Stimulated activated CD4-positive, alpha-beta T cell treated with anti-CD3 and anti-CD28 coated beads, Interleukin-2, amount 100 ng/mL, for 48 hours (primary cell): Measurements from ENCODE around the gene PIK3C2B.
"Not testable (repeated sequence)": the region's sequence is repeated elsewhere in the genome, so short reads cannot be mapped to it uniquely, and the experiment has no call there.

Experiments used
- DNase-seq, 2 donors: peaks; one replicate each; pipeline ENCODE4 v3.0.0-alpha.2; 2020

Gene PIK3C2B, protein sequence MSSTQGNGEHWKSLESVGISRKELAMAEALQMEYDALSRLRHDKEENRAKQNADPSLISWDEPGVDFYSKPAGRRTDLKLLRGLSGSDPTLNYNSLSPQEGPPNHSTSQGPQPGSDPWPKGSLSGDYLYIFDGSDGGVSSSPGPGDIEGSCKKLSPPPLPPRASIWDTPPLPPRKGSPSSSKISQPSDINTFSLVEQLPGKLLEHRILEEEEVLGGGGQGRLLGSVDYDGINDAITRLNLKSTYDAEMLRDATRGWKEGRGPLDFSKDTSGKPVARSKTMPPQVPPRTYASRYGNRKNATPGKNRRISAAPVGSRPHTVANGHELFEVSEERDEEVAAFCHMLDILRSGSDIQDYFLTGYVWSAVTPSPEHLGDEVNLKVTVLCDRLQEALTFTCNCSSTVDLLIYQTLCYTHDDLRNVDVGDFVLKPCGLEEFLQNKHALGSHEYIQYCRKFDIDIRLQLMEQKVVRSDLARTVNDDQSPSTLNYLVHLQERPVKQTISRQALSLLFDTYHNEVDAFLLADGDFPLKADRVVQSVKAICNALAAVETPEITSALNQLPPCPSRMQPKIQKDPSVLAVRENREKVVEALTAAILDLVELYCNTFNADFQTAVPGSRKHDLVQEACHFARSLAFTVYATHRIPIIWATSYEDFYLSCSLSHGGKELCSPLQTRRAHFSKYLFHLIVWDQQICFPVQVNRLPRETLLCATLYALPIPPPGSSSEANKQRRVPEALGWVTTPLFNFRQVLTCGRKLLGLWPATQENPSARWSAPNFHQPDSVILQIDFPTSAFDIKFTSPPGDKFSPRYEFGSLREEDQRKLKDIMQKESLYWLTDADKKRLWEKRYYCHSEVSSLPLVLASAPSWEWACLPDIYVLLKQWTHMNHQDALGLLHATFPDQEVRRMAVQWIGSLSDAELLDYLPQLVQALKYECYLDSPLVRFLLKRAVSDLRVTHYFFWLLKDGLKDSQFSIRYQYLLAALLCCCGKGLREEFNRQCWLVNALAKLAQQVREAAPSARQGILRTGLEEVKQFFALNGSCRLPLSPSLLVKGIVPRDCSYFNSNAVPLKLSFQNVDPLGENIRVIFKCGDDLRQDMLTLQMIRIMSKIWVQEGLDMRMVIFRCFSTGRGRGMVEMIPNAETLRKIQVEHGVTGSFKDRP (N-terminal part only)

GRCh38 chr1:204494281-204495077 is at the start of gene PIK3C2B:
PIK3C2B (minus strand) TSS chr1:204494805; CDS start chr1:204469802, 25,003 bp downstream.
- DNase-seq = peak; percentile 58 to 61

DNA sequence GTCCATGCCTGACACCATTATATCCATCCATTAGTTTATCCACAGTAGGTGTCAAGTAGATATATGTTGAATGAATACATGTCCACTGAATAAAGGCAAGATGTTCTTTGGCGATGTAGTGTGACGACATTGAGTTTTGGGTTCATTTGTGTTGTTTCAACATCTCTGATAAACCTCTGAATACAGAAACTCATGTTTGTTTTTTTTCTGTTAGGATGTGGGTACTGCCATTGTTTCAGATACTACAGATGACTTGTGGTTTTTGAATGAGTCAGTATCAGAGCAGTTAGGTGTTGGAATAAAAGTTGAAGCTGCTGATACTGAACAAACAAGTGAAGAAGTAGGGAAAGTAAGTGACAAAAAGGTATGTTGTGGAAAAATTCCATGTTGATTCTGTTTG is 49.7 kb upstream of the PIK3C2B start:
- no peak for DNase-seq

DNA sequence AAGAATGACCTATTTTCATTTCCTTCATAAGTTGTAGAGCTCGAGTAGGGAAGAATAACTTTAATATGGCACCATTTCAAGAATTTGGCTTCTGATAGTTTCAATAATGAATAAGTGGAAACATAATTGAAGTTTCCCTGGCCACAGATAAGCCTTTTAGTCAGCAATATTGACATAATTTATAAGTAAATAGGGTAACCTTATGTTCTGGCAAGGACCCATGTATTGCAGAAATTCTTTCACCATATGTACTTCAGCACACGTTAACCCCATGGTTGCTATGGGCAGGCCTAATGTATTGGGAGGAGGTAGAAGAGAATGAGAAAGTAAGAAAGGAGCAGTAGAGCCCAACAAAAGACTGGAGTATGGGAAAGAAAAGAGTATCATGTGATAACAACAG is 47.0 kb upstream of the PIK3C2B start:
- no peak for DNase-seq

GRCh38 chr1:204532832-204533231 is 38.2 kb upstream of the PIK3C2B start:
- no peak for DNase-seq

- DNase-seq = no peak
Measured at GRCh38 chr1:204530932-204531331, 36.3 kb upstream of the PIK3C2B start.

- no peak for DNase-seq
Measured at GRCh38 chr1:204529371-204529895, 34.8 kb upstream of the PIK3C2B start.

GRCh38 chr1:204528677-204529076 is 34.1 kb upstream of the PIK3C2B start:
- no peak for DNase-seq

GRCh38 chr1:204528241-204528640 is 33.6 kb upstream of the PIK3C2B start:
- DNase-seq = no peak

DNA sequence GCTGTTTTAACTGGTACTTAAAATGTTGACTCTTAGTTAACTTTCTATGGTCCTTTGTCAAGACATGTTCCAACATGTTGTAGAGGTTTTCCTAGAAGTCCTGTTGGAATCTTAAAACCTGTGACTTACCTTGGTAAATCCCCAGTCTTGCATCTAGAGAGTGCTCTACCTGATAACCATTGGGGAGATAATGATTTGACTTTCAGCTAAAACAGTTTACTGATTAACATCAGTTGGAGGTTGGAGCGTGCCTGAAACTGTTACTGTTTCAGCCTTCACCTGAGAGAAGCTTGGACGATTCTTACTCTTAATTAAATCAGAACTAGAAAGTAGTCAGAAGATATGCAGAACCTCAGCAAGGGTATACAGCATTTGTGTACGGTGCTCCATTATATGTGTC is 30.4 kb upstream of the PIK3C2B start:
- DNase-seq = no peak

DNA sequence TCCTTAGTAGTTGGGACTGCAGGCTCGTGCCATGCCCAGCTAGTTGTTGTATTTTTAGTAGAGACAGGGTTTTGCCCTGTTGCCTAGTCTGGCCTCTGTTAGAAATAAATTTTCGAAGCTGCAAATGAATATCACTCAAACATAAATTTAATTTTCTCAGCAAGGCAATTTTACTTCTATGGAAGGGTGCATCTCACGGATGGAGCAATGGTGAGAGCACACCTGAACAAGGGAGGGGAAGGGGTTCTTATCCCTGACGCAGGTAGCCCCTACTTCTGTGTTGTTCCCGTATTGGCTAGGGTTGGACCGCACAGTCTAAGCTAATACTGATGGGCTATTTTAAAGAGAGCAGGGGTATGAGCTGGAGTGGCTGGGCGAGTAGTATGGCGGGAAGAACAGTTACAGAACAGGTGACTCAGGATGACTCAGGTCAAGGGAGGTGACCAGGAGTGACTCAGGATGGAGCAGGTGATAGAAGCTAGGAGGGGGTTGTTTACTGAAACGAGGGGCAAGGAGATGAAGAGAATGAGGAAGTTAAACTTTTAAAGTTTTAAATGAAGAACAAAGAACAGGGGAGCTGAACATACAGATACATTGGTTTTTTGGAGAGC is 29.1 kb upstream of the PIK3C2B start:
- no peak for DNase-seq

- not testable (repeated sequence) for DNase-seq
Measured at GRCh38 chr1:204521941-204522521, 27.4 kb upstream of the PIK3C2B start.

DNA sequence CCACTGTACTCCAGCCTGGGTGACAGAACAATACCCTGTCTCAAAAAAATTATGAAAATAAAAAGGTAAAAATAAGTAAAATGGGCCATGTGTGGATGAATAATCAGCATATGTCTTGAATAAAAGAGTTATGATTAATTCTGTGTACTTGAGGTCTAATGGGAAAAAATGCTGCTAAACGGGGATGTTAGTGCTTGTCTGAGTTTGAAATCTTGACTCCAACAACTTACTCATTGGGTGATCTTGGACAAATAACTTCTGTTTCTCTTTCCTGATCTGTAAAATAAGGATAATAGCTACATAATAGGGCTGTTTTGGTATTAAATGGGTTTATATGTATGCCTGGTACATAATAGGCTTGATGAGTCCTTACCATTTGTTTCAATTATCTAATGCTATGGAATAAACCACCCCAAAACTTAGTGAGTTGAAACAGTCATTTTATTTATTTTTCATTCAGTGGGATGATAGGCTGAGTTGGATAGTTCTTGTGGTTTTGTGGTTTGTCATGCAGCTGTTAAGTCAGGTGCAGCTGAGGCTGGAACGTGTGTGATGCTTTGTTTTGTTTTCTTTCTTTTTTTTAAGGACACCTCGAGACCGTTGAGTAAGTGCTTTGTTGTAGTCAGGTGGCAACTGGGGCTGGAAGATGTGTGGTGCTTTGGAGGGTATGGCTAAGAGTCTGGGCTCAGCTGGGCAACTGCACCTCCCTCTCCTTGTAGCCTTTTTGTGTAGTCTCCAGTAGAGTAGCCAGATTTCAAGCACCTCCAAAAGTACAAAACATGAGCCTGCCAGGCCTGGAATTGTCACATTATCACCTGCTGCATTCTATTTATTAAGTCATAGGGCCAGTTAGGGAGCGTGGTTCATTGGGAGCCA is 26.5 kb upstream of the PIK3C2B start:
- DNase-seq = no peak

- DNase-seq = not testable (repeated sequence)
Measured at GRCh38 chr1:204517382-204517781, 22.8 kb upstream of the PIK3C2B start.

- DNase-seq = peak; percentile 90
Measured at GRCh38 chr1:204516180-204516879, 21.7 kb upstream of the PIK3C2B start, which contains the start of gene MDM4. MDM4 (plus strand) TSS chr1:204516406; CDS start chr1:204525519, 9,113 bp downstream.

- no peak for DNase-seq
Measured at GRCh38 chr1:204514828-204515227, 20.2 kb upstream of the PIK3C2B start.

DNA sequence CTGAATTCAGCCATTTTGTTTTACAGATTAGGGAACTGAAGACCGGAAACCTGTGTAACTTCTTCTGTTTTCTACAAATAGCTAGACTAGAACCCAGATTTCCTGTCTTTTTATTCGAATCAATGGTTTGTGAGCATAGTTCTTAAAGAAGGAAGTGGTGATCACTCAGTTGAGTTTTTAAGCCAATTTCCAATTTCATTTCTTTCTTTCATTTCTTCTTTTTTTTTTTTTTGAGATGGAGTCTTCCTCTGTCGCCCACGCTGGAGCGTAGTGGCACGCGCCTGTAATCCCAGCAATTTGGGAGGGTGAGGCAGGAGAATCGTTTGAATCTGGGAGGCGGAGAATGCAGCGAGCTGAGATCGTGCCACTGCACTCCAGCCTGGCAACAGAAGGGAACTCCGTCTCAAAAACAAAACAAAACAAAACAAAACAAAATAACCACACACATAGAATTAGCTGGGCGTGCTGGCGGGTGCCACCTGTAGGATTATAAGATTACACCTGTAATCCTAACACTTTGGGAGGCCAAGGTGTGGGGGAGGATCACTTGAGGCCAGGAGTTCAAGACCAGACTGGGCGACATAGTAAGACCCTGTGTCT is 18.6 kb upstream of the PIK3C2B start:
- no peak for DNase-seq

- DNase-seq = no peak
Measured at GRCh38 chr1:204511366-204511765, 16.8 kb upstream of the PIK3C2B start.

- no peak for DNase-seq
Measured at GRCh38 chr1:204509186-204509635, 14.6 kb upstream of the PIK3C2B start.
